ENCODE results near the gene ADORA2B.

DNA sequence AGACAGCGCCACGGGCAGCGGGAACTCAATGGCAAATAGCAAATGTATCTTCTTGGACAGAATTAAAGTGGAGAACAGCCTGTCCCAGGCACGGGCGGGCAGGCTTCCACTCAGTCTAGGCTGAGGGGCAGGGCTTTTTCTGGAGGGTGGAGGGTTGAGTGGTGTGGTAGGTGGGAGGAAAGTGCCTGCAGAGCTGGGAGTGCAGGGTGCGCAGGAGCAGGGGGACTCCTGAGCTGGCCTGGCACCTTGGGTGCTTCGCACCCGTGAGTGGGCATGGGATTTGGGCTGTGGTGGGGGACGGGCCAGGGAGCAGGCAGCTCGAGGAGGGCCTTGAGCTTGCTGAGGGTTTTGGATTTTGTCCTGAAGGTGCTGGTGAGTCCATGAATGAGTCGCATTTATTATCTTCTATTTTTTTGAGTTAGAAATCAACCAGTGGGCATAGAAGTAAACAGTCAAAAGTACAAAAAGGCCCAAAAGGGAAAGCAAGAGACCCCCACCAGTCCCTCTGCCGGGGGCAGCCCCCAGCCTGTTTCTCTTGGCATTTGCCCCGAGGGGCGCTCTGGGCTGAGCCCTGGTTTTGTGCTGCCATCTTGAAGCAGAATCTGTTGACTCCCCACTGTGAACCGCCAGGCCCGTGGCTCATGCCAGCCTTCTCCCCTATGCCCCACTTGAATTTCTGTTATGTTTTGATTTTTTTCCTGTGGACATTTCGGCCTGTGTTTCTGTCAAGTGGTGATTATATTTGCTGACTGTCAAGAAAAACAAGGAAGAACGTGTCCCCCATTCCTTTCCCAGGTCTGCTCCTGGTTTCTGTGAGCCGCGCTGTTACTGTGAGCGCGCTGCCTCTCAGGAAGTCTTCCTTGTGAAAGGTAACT is 8.2 kb downstream of the ADORA2B start:
- TF ChIP-seq, protein P1, sequence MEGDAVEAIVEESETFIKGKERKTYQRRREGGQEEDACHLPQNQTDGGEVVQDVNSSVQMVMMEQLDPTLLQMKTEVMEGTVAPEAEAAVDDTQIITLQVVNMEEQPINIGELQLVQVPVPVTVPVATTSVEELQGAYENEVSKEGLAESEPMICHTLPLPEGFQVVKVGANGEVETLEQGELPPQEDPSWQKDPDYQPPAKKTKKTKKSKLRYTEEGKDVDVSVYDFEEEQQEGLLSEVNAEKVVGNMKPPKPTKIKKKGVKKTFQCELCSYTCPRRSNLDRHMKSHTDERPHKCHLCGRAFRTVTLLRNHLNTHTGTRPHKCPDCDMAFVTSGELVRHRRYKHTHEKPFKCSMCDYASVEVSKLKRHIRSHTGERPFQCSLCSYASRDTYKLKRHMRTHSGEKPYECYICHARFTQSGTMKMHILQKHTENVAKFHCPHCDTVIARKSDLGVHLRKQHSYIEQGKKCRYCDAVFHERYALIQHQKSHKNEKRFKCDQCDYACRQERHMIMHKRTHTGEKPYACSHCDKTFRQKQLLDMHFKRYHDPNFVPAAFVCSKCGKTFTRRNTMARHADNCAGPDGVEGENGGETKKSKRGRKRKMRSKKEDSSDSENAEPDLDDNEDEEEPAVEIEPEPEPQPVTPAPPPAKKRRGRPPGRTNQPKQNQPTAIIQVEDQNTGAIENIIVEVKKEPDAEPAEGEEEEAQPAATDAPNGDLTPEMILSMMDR (IDR thresholded peaks at IDR 0.05; ENCODE audit: insufficient read depth, low read length, poor library complexity, severe bottlenecking), result no peak
- TF ChIP-seq EZH2phosphoT487 (conservative IDR thresholded peaks at IDR 0.05; ENCODE audit: low read length), result no peak

Measured in SU-DHL-6 (cell line).